Keratinocyte (primary cell): ENCODE results near the gene ZNF747. TPM values are rescaled to one million over a fixed set of nuclear protein-coding genes. Genes with fewer than 3 reads are reported as not detected.

ENCODE experiments used
- DNase-seq: peaks from one replicate; pipeline ENCODE4 v3.0.0-alpha.2; 2011; ENCODE audit warnings: low read depth, missing footprints, low spot score
- FAIRE-seq: peaks from 2 replicates; lab custom pipeline; 2011; peaks lifted over from hg19 to GRCh38; lab: Jason Lieb, UNC
- H2AFZ ChIP-seq: 2 replicates; pipeline ENCODE4 v1.6.0; 2012; ENCODE audit warnings: low read length, control low read depth, inconsistent platforms; ENCODE audit not compliant: control insufficient read depth
- H3K27ac ChIP-seq: 2 replicates; pipeline ENCODE4 v1.5.1; 2011; ENCODE audit warnings: low read length; ENCODE audit not compliant: control insufficient read depth, insufficient read depth
- H3K27me3 ChIP-seq: 3 replicates; pipeline ENCODE4 v1.6.0; 2011; ENCODE audit warnings: low read length; ENCODE audit not compliant: control insufficient read depth, insufficient read depth; ENCODE audit errors: extremely low read depth
- H3K36me3 ChIP-seq, 2 experiments: 2 replicates in 1 of 2; 3 replicates in 1 of 2; pipeline ENCODE4 v1.5.1; 2011; ENCODE audit warnings: low read length in 2 of 2, mild to moderate bottlenecking in 1 of 2; ENCODE audit not compliant: control insufficient read depth in 2 of 2, insufficient read depth in 2 of 2; ENCODE audit errors: extremely low read depth in 1 of 2
- H3K4me1 ChIP-seq: 3 replicates; pipeline ENCODE4 v1.5.1; 2011; ENCODE audit warnings: low read length; ENCODE audit not compliant: control insufficient read depth, insufficient read depth; ENCODE audit errors: extremely low read depth
- H3K4me2 ChIP-seq: 3 replicates; pipeline ENCODE4 v1.6.0; 2011; ENCODE audit warnings: low read depth, low read length; ENCODE audit not compliant: control insufficient read depth, insufficient read depth; ENCODE audit errors: extremely low read depth
- H3K4me3 ChIP-seq, 3 experiments: fragments of 200-600 bp in 1 of 3; sonication (generic) in 1 of 3; 2 replicates in 2 of 3; 3 replicates in 1 of 3; pipeline ENCODE4 v1.5.1; 2011 to 2016; ENCODE audit warnings: low read length in 3 of 3, mild to moderate bottlenecking in 3 of 3, control low read depth in 2 of 3, inconsistent platforms in 1 of 3, low read depth in 1 of 3, mixed read lengths in 1 of 3, mixed run types in 1 of 3, moderate library complexity in 1 of 3; ENCODE audit not compliant: control insufficient read depth in 2 of 3, insufficient read depth in 2 of 3; ENCODE audit errors: extremely low read depth in 1 of 3
- H3K79me2 ChIP-seq: 2 replicates; pipeline ENCODE4 v1.6.0; 2012; ENCODE audit warnings: low read length; ENCODE audit not compliant: control insufficient read depth, insufficient read depth
- H3K9ac ChIP-seq: 3 replicates; pipeline ENCODE4 v1.6.0; 2011; ENCODE audit warnings: low read length; ENCODE audit not compliant: control insufficient read depth, insufficient read depth; ENCODE audit errors: extremely low read depth
- H3K9me1 ChIP-seq: 3 replicates; pipeline ENCODE4 v1.6.0; 2011; ENCODE audit warnings: low read length; ENCODE audit not compliant: control insufficient read depth, insufficient read depth; ENCODE audit errors: extremely low read depth
- H3K9me3 ChIP-seq: 2 replicates; pipeline ENCODE4 v1.5.1; 2012; ENCODE audit warnings: low read depth, low read length; ENCODE audit not compliant: control insufficient read depth
- H4K20me1 ChIP-seq: 3 replicates; pipeline ENCODE4 v1.6.0; 2011; ENCODE audit warnings: low read length; ENCODE audit not compliant: control insufficient read depth, insufficient read depth; ENCODE audit errors: extremely low read depth
- CTCF ChIP-seq, 3 experiments: IDR thresholded peaks in 1 of 3; conservative IDR thresholded peaks in 1 of 3; optimal IDR thresholded peaks in 1 of 3; 2 replicates in 2 of 3; 3 replicates in 1 of 3; pipeline versions ENCODE3 to v1.5.1; 2011; ENCODE audit warnings: low read length in 3 of 3, mild to moderate bottlenecking in 3 of 3, moderate library complexity in 2 of 3, control low read depth in 1 of 3, inconsistent platforms in 1 of 3; ENCODE audit not compliant: insufficient read depth in 2 of 3; ENCODE audit errors: extremely low read depth in 1 of 3
- EZH2 ChIP-seq: IDR thresholded peaks from one replicate; pipeline ENCODE4 v1.6.1; 2012; ENCODE audit warnings: inconsistent platforms, mild to moderate bottlenecking, low read length, moderate library complexity
- dilution Hi-C: fragments of 300-500 bp; cut with MboI; formaldehyde crosslinking; loops from one replicate; pipeline ENCODE4 v1.7.0; 2020; ENCODE audit warnings: low sequenced_read_pairs; ENCODE audit not compliant: extremely low pct_ligation_motif_present
- polyA plus RNA-seq, 5 experiments: library from polyadenylated mRNA; depleted of rRNA in 3 of 5; stranded (reverse) in 3 of 5; stranded (forward) in 1 of 5; unstranded in 1 of 5; fragments of >200 nt; gene quantifications; 1 replicate in 1 of 5; 2 replicates in 3 of 5; 3 replicates in 1 of 5; pipeline versions ENCODE4 v1.2.1 to v1.2.3, GENCODE V29; 2011 to 2012; ENCODE audit warnings: missing spikeins in 2 of 5, low read depth in 1 of 5, low replicate concordance in 1 of 5

The ZNF747 gene
- polyA plus RNA-seq, 1 donor (not counting 4 experiments of a cell fraction or from before 2014, with no cell fraction given): 2.7 TPM

GRCh38 chr16:30581457-30581856, 46.8 kb upstream of the ZNF747 start:
- no peaks in the 10 kb centered on the region for H3K9me1 ChIP-seq
- H3K9ac ChIP-seq: no peak overlapping the region
- dilution Hi-C loops: no loop called here
- peaks cover 6 to 16% of the 10 kb centered on the region in 2 experiments for H3K36me3 ChIP-seq
- peaks cover 28% of the 10 kb centered on the region for H3K79me2 ChIP-seq
- no peak for TF ChIP-seq EZH2
- TF ChIP-seq CTCF (optimal IDR thresholded peaks at IDR 0.05 in 1 of 3, IDR thresholded peaks at IDR 0.05 in 1 of 3, conservative IDR thresholded peaks at IDR 0.05 in 1 of 3; ENCODE audit: extremely low read depth in 1 of 3, insufficient read depth in 2 of 3, low read length in 3 of 3): no peak
- H3K27me3 ChIP-seq: no peaks in the 10 kb centered on the region
- no peak overlapping the region for H2AFZ ChIP-seq
- no peak overlapping the region for H3K27ac ChIP-seq
- H3K4me2 ChIP-seq: no peak overlapping the region
- DNase-seq: no peak
- H3K4me1 ChIP-seq: peaks cover 5% of the 10 kb centered on the region
- no peak for FAIRE-seq
- H3K9me3 ChIP-seq: no peaks in the 10 kb centered on the region
- H3K4me3 ChIP-seq: no peak overlapping the region
- no peaks in the 10 kb centered on the region for H4K20me1 ChIP-seq

- no peaks in the 10 kb centered on the region for H3K9me3 ChIP-seq
- H4K20me1 ChIP-seq: no peaks in the 10 kb centered on the region
- H3K9ac ChIP-seq: no peak overlapping the region
- peaks cover 5% of the 10 kb centered on the region for H3K4me1 ChIP-seq
- H3K79me2 ChIP-seq: no peaks in the 10 kb centered on the region
- H3K4me2 ChIP-seq: no peak overlapping the region
- FAIRE-seq (no peak), DNase-seq (no peak)
- H3K27ac ChIP-seq: no peak overlapping the region
- no peak overlapping the region for H3K4me3 ChIP-seq
- no peaks in the 10 kb centered on the region for H3K27me3 ChIP-seq
- no peaks in the 10 kb centered on the region for H3K9me1 ChIP-seq
- dilution Hi-C loops: no loop called here
- no peak for TF ChIP-seq EZH2
- no peak for TF ChIP-seq CTCF (optimal IDR thresholded peaks at IDR 0.05 in 1 of 3, IDR thresholded peaks at IDR 0.05 in 1 of 3, conservative IDR thresholded peaks at IDR 0.05 in 1 of 3; ENCODE audit: extremely low read depth in 1 of 3, insufficient read depth in 2 of 3, low read length in 3 of 3)
- H2AFZ ChIP-seq: no peak overlapping the region
- peaks cover 0 to 6% of the 10 kb centered on the region in 2 experiments for H3K36me3 ChIP-seq
These were observed 40.0 kb upstream of the ZNF747 start for GRCh38 chr16:30574678-30575077.
